AG08396 (cell line): ENCODE measurements around the gene RPAP2.
"Not testable (repeated sequence)": the region's sequence is repeated elsewhere in the genome, so short reads cannot be mapped to it uniquely, and the experiment has no call there.

Experiments
- DNase-seq: peaks from one replicate; pipeline ENCODE4 v3.0.0; 2012; ENCODE audit warnings: low spot score, mixed read lengths

The RPAP2 gene

GRCh38 chr1:92376345-92376744 lies 77.5 kb downstream of the RPAP2 start:
- no peak for DNase-seq

GRCh38 chr1:92377991-92378390 lies 79.1 kb downstream of the RPAP2 start:
- not testable (repeated sequence) for DNase-seq

GRCh38 chr1:92380867-92381266 lies 82.0 kb downstream of the RPAP2 start:
- no peak for DNase-seq

- not testable (repeated sequence) for DNase-seq
These were observed 95.1 kb downstream of the RPAP2 start for GRCh38 chr1:92393966-92394365.

GRCh38 chr1:92398519-92398918 lies 99.7 kb downstream of the RPAP2 start:
- DNase-seq: no peak

- no peak for DNase-seq
These were observed 100.2 kb downstream of the RPAP2 start for GRCh38 chr1:92399076-92399475.

- DNase-seq: no peak
These were observed 105.8 kb downstream of the RPAP2 start for GRCh38 chr1:92404661-92405060.

GRCh38 chr1:92408825-92409224 lies 110.0 kb downstream of the RPAP2 start:
- no peak for DNase-seq

GRCh38 chr1:92409946-92410549 lies 111.2 kb downstream of the RPAP2 start:
- no peak for DNase-seq

GRCh38 chr1:92410706-92411105 lies 111.8 kb downstream of the RPAP2 start:
- DNase-seq: no peak

- peak; percentile 60 for DNase-seq
These were observed 112.7 kb downstream of the RPAP2 start for GRCh38 chr1:92411511-92411910.

- no peak for DNase-seq
These were observed 120.8 kb downstream of the RPAP2 start for GRCh38 chr1:92419642-92420041.

GRCh38 chr1:92424381-92424780 lies 125.5 kb downstream of the RPAP2 start:
- DNase-seq: no peak

- DNase-seq: no peak
These were observed 126.8 kb downstream of the RPAP2 start for GRCh38 chr1:92425617-92426016.

- DNase-seq: no peak
These were observed 131.2 kb downstream of the RPAP2 start for GRCh38 chr1:92430030-92430429.

GRCh38 chr1:92434572-92434971 lies 135.7 kb downstream of the RPAP2 start:
- not testable (repeated sequence) for DNase-seq

GRCh38 chr1:92439291-92439690 lies 140.4 kb downstream of the RPAP2 start:
- no peak for DNase-seq

GRCh38 chr1:92441316-92441696 lies 142.4 kb downstream of the RPAP2 start:
- DNase-seq: no peak

GRCh38 chr1:92441697-92442342 lies 143.0 kb downstream of the RPAP2 start:
- DNase-seq: no peak

- no peak for DNase-seq
These were observed 143.5 kb downstream of the RPAP2 start for GRCh38 chr1:92442351-92442750.

- no peak for DNase-seq
These were observed 145.0 kb downstream of the RPAP2 start for GRCh38 chr1:92443893-92444292.

- peak; percentile 72 for DNase-seq
These were observed 145.5 kb downstream of the RPAP2 start for GRCh38 chr1:92444351-92444750.

GRCh38 chr1:92445865-92446264 lies 147.0 kb downstream of the RPAP2 start:
- no peak for DNase-seq

GRCh38 chr1:92446546-92446945 lies 147.7 kb downstream of the RPAP2 start:
- DNase-seq: peak; percentile 64
